GM13977 (cell line): Measurements from ENCODE around the gene AMBN.
A peak's percentile ranks its signal among the peaks of the same experiment; 100 is the strongest.

ENCODE experiments used
- DNase-seq: peaks from one replicate; pipeline ENCODE4 v3.0.0; 2012; ENCODE audit warnings: low spot score
- CTCF ChIP-seq: IDR thresholded peaks from 2 replicates; pipeline ENCODE4 v1.5.1; 2012; ENCODE audit warnings: mild to moderate bottlenecking, control low read depth; ENCODE audit not compliant: insufficient read depth; ENCODE audit errors: extremely low read depth, missing control alignments
- in situ Hi-C: fragments of 300-500 bp; cut with MboI; formaldehyde crosslinking; loops from one replicate; pipeline ENCODE4 v1.12.0; 2022; ENCODE audit warnings: low sequenced_read_pairs, low pct_unique_long_range_greater_than_20kb, mixed read lengths, inconsistent platforms; ENCODE audit not compliant: unreplicated experiment

Gene AMBN

GRCh38 chr4:70591955-70592582 lies at the start of gene AMBN:
TSS of gene AMBN (plus strand) at chr4:70592256. CDS start at chr4:70592359, 103 bp downstream.
- in situ Hi-C loops = no loop called here
- DNase-seq = no peak
- no peak for TF ChIP-seq CTCF

- DNase-seq = no peak
- peak; percentile 50 for TF ChIP-seq CTCF
- in situ Hi-C loops = no loop called here
These were observed 47.7 kb upstream of the AMBN start for GRCh38 chr4:70544279-70544868.

GRCh38 chr4:70556856-70557255 lies 35.2 kb upstream of the AMBN start:
- DNase-seq = no peak
- no peak for TF ChIP-seq CTCF
- in situ Hi-C loops = no loop called here

- DNase-seq = peak; percentile 61
- in situ Hi-C loops = no loop called here
- TF ChIP-seq CTCF = peak; percentile 88
These were observed 32.7 kb upstream of the AMBN start for GRCh38 chr4:70559211-70559830.

GRCh38 chr4:70559924-70560323 lies 32.1 kb upstream of the AMBN start:
- DNase-seq = no peak
- in situ Hi-C loops = no loop called here
- no peak for TF ChIP-seq CTCF

GRCh38 chr4:70564033-70564432 lies 28.0 kb upstream of the AMBN start:
- TF ChIP-seq CTCF = no peak
- in situ Hi-C loops = no loop called here
- DNase-seq = no peak
